Transverse colon (tissue), 4 donors: Measurements from ENCODE around the gene PSMB9.

Source experiments
- POLR2AphosphoS5 ChIP-seq, 3 donors: sonication (generic); formaldehyde crosslinking; IDR thresholded peaks; one replicate each; pipeline ENCODE4 v1.6.1; 2016; ENCODE audit warnings: antibody characterized with exemption in 3 of 3
- TF ChIP-seq, protein P1 (sequence below), 5 experiments: fragments of 200-600 bp in 3 of 5; fragments of 450-650 bp in 2 of 5; sonication (generic) in 3 of 5; IDR thresholded peaks; 1 replicate in 2 of 5; 2 replicates in 3 of 5; pipeline ENCODE4 v1.5.1; 2016 to 2017; ENCODE audit warnings: antibody characterized with exemption in 5 of 5, inconsistent platforms in 3 of 5, mild to moderate bottlenecking in 2 of 5, moderate library complexity in 1 of 5

DNA sequence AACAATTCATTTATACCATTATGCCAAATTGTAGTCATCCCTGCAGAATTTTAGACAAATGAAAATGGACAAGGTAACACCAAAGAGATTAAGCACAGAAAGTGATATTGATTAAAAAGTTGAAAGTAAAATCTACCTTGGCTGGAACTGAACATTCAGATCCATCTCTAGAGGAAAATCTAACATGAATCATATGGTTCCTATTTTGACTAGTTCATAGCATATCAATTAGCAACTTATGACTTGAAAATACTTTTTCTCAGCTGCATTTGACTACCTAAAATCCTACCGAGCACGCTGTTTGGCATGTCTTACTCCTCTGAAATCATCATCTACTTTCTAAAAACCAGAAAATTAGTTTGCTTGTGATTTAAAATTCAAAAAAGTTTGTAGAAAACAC is 22.6 kb downstream of the PSMB9 start:
- TF ChIP-seq, protein P1, sequence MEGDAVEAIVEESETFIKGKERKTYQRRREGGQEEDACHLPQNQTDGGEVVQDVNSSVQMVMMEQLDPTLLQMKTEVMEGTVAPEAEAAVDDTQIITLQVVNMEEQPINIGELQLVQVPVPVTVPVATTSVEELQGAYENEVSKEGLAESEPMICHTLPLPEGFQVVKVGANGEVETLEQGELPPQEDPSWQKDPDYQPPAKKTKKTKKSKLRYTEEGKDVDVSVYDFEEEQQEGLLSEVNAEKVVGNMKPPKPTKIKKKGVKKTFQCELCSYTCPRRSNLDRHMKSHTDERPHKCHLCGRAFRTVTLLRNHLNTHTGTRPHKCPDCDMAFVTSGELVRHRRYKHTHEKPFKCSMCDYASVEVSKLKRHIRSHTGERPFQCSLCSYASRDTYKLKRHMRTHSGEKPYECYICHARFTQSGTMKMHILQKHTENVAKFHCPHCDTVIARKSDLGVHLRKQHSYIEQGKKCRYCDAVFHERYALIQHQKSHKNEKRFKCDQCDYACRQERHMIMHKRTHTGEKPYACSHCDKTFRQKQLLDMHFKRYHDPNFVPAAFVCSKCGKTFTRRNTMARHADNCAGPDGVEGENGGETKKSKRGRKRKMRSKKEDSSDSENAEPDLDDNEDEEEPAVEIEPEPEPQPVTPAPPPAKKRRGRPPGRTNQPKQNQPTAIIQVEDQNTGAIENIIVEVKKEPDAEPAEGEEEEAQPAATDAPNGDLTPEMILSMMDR (IDR thresholded peaks at IDR 0.05) = no peak
- no peak for TF ChIP-seq POLR2AphosphoS5 (IDR thresholded peaks at IDR 0.05)
